HepG2 (cell line): ENCODE measurements around the gene DCAF7. TPM values are rescaled to one million over a fixed set of nuclear protein-coding genes. Genes with fewer than 3 reads are reported as not detected.
A peak's percentile ranks its signal among the peaks of the same experiment; 100 is the strongest.

ENCODE experiments used
- BRD4 ChIP-seq: sonication (generic); formaldehyde crosslinking; IDR thresholded peaks from 2 replicates; pipeline ENCODE4 v1.4.0; 2020; ENCODE audit warnings: missing genetic modification reagents
- CREB1 ChIP-seq, 2 experiments: fragments of 450-650 bp in 1 of 2; IDR thresholded peaks; 2 replicates each; pipeline ENCODE4 v1.6.1; 2016 to 2017; ENCODE audit warnings: control low read depth in 1 of 2, mild to moderate bottlenecking in 1 of 2, missing compliant biosample characterization in 1 of 2, missing genetic modification characterization in 1 of 2
- DBP ChIP-seq: sonication (generic); formaldehyde crosslinking; IDR thresholded peaks from 2 replicates; pipeline ENCODE4 v1.4.0; 2020; ENCODE audit warnings: missing genetic modification reagents; ENCODE audit errors: not compliant biosample characterization
- HES4 ChIP-seq: sonication (generic); formaldehyde crosslinking; IDR thresholded peaks from 2 replicates; pipeline ENCODE4 v1.9.0; 2021; ENCODE audit warnings: mild to moderate bottlenecking, missing genetic modification reagents, borderline replicate concordance
- KDM6A ChIP-seq: IDR thresholded peaks from 2 replicates; pipeline ENCODE4 v1.6.1; 2016; ENCODE audit warnings: low read depth
- MED13 ChIP-seq: sonication (generic); formaldehyde crosslinking; IDR thresholded peaks from 2 replicates; pipeline ENCODE4 v1.5.0; 2020; ENCODE audit warnings: missing genetic modification reagents
- MIXL1 ChIP-seq: IDR thresholded peaks from 2 replicates; pipeline ENCODE4 v1.6.1; 2016
- MTF1 ChIP-seq: sonication (generic); formaldehyde crosslinking; IDR thresholded peaks from 2 replicates; pipeline ENCODE4 v1.5.0; 2020; ENCODE audit warnings: missing genetic modification reagents
- PRDM15 ChIP-seq: sonication (generic); formaldehyde crosslinking; IDR thresholded peaks from 2 replicates; pipeline ENCODE4 v1.4.0; 2020; ENCODE audit warnings: missing genetic modification reagents
- TARDBP ChIP-seq: sonication (generic); formaldehyde crosslinking; IDR thresholded peaks from 2 replicates; pipeline ENCODE4 v1.8.0; 2022; ENCODE audit warnings: mild to moderate bottlenecking, missing genetic modification reagents
- TCF12 ChIP-seq, 2 experiments: fragments of 450-650 bp in 1 of 2; sonication (generic) in 1 of 2; formaldehyde crosslinking in 1 of 2; IDR thresholded peaks; 2 replicates each; pipeline versions ENCODE4 v1.6.1 to v1.8.0; 2017 to 2022; ENCODE audit warnings: antibody characterized with exemption in 1 of 2, mild to moderate bottlenecking in 1 of 2, missing genetic modification reagents in 1 of 2, moderate library complexity in 1 of 2
- TGIF2 ChIP-seq: IDR thresholded peaks from 2 replicates; pipeline ENCODE4 v1.6.1; 2016; ENCODE audit warnings: control low read depth, missing compliant biosample characterization
- ZBTB39 ChIP-seq: sonication (generic); formaldehyde crosslinking; IDR thresholded peaks from 2 replicates; pipeline ENCODE4 v1.5.0; 2020; ENCODE audit warnings: missing genetic modification reagents
- ZFP37 ChIP-seq: sonication (generic); formaldehyde crosslinking; IDR thresholded peaks from 2 replicates; pipeline ENCODE4 v1.4.0; 2020; ENCODE audit warnings: missing genetic modification reagents, borderline replicate concordance
- ZMYM2 ChIP-seq: sonication (generic); formaldehyde crosslinking; IDR thresholded peaks from 2 replicates; pipeline ENCODE4 v1.8.0; 2022; ENCODE audit warnings: mild to moderate bottlenecking, missing genetic modification reagents
- ZNF17 ChIP-seq: sonication (generic); formaldehyde crosslinking; IDR thresholded peaks from 2 replicates; pipeline ENCODE4 v1.5.0; 2020; ENCODE audit warnings: mild to moderate bottlenecking, missing genetic modification reagents
- ZNF207 ChIP-seq: fragments of 450-650 bp; IDR thresholded peaks from 2 replicates; pipeline ENCODE4 v1.6.1; 2016; ENCODE audit warnings: antibody characterized with exemption, borderline replicate concordance
- ZNF7 ChIP-seq: IDR thresholded peaks from 2 replicates; pipeline ENCODE4 v1.6.1; 2016; ENCODE audit warnings: missing biosample characterization, missing genetic modification reagents
- ZNF775 ChIP-seq: sonication (generic); formaldehyde crosslinking; IDR thresholded peaks from 2 replicates; pipeline ENCODE4 v1.4.0; 2020; ENCODE audit warnings: missing genetic modification reagents, mild to moderate bottlenecking, moderate library complexity, borderline replicate concordance
- ZXDC ChIP-seq: sonication (generic); formaldehyde crosslinking; IDR thresholded peaks from 2 replicates; pipeline ENCODE4 v1.5.0; 2020; ENCODE audit warnings: mild to moderate bottlenecking, missing genetic modification reagents
- polyA plus RNA-seq, 8 experiments: library from polyadenylated mRNA; depleted of rRNA in 3 of 8; stranded (reverse) in 7 of 8; unstranded in 1 of 8; fragments of >200 nt; fragmentation: Illumina TruSeq in 4 of 8; extraction: Trizol in 4 of 8; gene quantifications; 2 replicates each; pipeline versions ENCODE4 v1.2.1 to v1.2.3, GENCODE V29; 2011 to 2016; ENCODE audit warnings: low read depth in 4 of 8, missing spikeins in 1 of 8, mixed read lengths in 1 of 8; ENCODE audit not compliant: insufficient read depth in 1 of 8
- total RNA-seq, 5 experiments: library from RNA; depleted of rRNA; stranded (reverse); fragments of >200 nt; fragmentation: Illumina TruSeq; extraction: Trizol; gene quantifications; 2 replicates each; pipeline ENCODE4 v1.2.3, GENCODE V29; 2016; ENCODE audit warnings: low read depth in 1 of 5

Gene DCAF7
- total and polyA plus RNA-seq, 2 of the 13 experiments (the other 11 are each of a cell fraction or from before 2014, with no cell fraction given) = 55.2 to 73.4 TPM

GRCh38 chr17:63600569-63601438 is 50.5 kb downstream of the DCAF7 start, which contains the start of gene TACO1 (continued):
- TF ChIP-seq ZXDC (CRISPR knock-in tag) (peak; percentile 92), BRD4 (CRISPR knock-in tag) (peak; percentile 99), TARDBP (peak; percentile 98), MED13 (CRISPR knock-in tag) (peak; percentile 78), ZNF7 (peak; percentile 54; the same call in 1 of the 2 replicates), DBP (peak; percentile 57), ZNF775 (CRISPR knock-in tag) (peak; percentile 70; the same call in 1 of the 2 replicates), ZNF17 (CRISPR knock-in tag) (no peak), MIXL1 (CRISPR knock-in tag) (peak; percentile 94), PRDM15 (CRISPR knock-in tag) (peak; percentile 69), HES4 (peak; percentile 88; the same call in 1 of the 2 replicates), KDM6A (CRISPR knock-in tag) (no peak), ZBTB39 (CRISPR knock-in tag) (peak; percentile 81; the same call in 1 of the 2 replicates), TGIF2 (peak; percentile 95), ZNF207 (no peak), MTF1 (peak; percentile 89), TCF12 (IDR thresholded peaks at IDR 0.05) (no peak), TCF12 (CRISPR knock-in tag; IDR thresholded peaks at IDR 0.05) (peak; percentile 88), ZFP37 (CRISPR knock-in tag) (peak; percentile 33; the same call in 1 of the 2 replicates), CREB1 (IDR thresholded peaks at IDR 0.05) (peak; percentile 48; the same call in 1 of the 2 replicates), CREB1 (CRISPR knock-in tag; IDR thresholded peaks at IDR 0.05) (no peak; the same call in none of the 2 replicates), ZMYM2 (CRISPR knock-in tag) (no peak)
